ENCODE measurements around the gene SCTR. TPM values are rescaled to one million over a fixed set of nuclear protein-coding genes. Genes with fewer than 3 reads are reported as not detected.

SCTR gene
- total and polyA plus RNA-seq, 2 of the 13 experiments (the other 11 are each of a cell fraction or from before 2014, with no cell fraction given), result not detected

GRCh38 chr2:119433636-119434327 lies 90.5 kb downstream of the SCTR start (continued):
- TF ChIP-seq MTERF4 (CRISPR knock-in tag; IDR thresholded peaks at IDR 0.05) (no peak), ZBTB26 (CRISPR knock-in tag; IDR thresholded peaks at IDR 0.05; ENCODE audit: borderline replicate concordance) (no peak), ZNF597 (CRISPR knock-in tag; IDR thresholded peaks at IDR 0.05) (no peak), TBX3 (IDR thresholded peaks at IDR 0.05; ENCODE audit: borderline replicate concordance) (no peak), ZNF580 (CRISPR knock-in tag; IDR thresholded peaks at IDR 0.05; ENCODE audit: borderline replicate concordance, low read depth) (no peak), HCFC1 (IDR thresholded peaks at IDR 0.05; ENCODE audit: low read depth, low read length) (no peak), MATR3 (CRISPR knock-in tag; IDR thresholded peaks at IDR 0.05) (no peak), E2F2 (CRISPR knock-in tag; IDR thresholded peaks at IDR 0.05; ENCODE audit: borderline replicate concordance) (no peak), ZFP41 (CRISPR knock-in tag; IDR thresholded peaks at IDR 0.05; ENCODE audit: borderline replicate concordance) (no peak), IRF1 (CRISPR knock-in tag; IDR thresholded peaks at IDR 0.05; ENCODE audit: low read depth) (no peak), HNRNPLL (IDR thresholded peaks at IDR 0.05; ENCODE audit: low read depth, low read length, poor library complexity, severe bottlenecking) (no peak), NFIC (IDR thresholded peaks at IDR 0.05; ENCODE audit: low read length) (peak; percentile 39; the same call in 1 of the 2 replicates), ZSCAN12 (CRISPR knock-in tag; IDR thresholded peaks at IDR 0.05) (no peak; the same call in 1 of the 2 replicates), PCBP1 (IDR thresholded peaks at IDR 0.05; ENCODE audit: borderline replicate concordance, low read depth, low read length) (no peak), ZNF224 (CRISPR knock-in tag; IDR thresholded peaks at IDR 0.05) (0 out of 2 replicates have a peak, but pooled peaks have one; percentile 24), SMAD9 (CRISPR knock-in tag; IDR thresholded peaks at IDR 0.05) (no peak), KLF6 (CRISPR knock-in tag; IDR thresholded peaks at IDR 0.05) (no peak), ERF (CRISPR knock-in tag; IDR thresholded peaks at IDR 0.05) (no peak; the same call in 1 of the 2 replicates), FOXA1 (IDR thresholded peaks at IDR 0.05) (no peak), FOXA1 (CRISPR knock-in tag; IDR thresholded peaks at IDR 0.05) (no peak), ZNF607 (CRISPR knock-in tag; IDR thresholded peaks at IDR 0.05; ENCODE audit: borderline replicate concordance) (no peak), TEF (CRISPR knock-in tag; IDR thresholded peaks at IDR 0.05) (no peak), ZZZ3 (CRISPR knock-in tag; IDR thresholded peaks at IDR 0.05; ENCODE audit: borderline replicate concordance) (peak; percentile 53; the same call in 1 of the 2 replicates)
